Iris pigment epithelial cell (primary cell): ENCODE data around the gene DDX11.
"Not testable (repeated sequence)": the region's sequence is repeated elsewhere in the genome, so short reads cannot be mapped to it uniquely, and the experiment has no call there.

Experiments used
- DNase-seq: peaks from one replicate; pipeline ENCODE4 v3.0.0-alpha.2; 2011; ENCODE audit warnings: low read depth

Gene DDX11

DNA sequence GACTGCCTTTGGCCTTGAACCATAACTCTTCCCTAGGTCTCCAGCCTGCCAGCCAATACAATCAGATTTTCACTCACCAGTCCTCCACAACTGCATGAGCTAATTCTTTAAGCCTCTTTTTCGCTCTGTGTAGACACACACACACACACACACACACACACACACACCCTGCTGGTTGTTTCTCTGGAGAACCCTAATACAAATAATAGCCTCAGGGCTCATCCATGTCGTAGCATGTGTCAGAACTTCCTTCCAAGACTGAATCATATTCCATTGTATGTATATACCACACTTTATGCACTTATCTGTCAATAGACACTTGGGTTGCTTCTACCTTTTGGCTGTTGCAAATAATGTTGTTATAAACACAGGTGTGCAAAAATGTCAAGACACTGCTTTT lies 6.0 kb upstream of the DDX11 start:
- not testable (repeated sequence) for DNase-seq

DNA sequence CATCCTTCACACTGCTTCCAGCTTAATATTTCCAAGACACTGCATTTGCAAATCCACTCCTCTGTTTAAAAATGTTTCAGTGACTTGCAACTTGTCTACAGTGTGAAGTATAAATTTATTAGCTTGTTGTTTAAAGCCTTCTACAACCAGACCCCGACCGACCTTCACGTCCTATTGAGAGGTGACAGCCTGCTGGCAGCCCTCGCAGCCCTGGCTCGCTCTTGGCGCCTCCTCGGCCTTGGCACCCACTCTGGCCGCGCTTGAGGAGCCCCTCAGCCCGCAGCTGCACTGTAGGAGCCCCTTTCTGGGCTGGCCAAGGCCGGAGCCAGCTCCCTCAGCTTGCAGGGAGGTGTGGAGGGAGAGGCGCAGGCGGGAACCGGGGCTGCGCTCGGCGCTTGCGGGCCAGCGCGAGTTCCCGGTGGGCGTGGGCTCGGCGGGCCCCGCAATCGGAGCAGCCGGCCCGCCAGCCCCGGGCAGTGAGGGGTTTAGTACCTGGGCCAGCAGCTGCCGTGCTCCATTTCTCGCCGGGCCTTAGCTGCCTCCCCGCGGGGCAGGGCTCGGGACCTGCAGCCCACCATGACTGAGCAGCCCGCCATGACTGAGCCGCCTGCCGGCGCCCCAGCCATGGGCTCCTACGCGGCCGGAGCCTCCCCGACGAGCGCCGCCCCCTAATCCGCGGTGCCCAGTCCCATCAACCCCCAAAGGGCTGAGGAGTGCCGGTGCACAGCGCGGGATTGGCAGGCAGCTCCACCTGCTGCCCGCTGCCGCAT lies 2.5 kb upstream of the DDX11 start:
- DNase-seq, result not testable (repeated sequence)

DNA sequence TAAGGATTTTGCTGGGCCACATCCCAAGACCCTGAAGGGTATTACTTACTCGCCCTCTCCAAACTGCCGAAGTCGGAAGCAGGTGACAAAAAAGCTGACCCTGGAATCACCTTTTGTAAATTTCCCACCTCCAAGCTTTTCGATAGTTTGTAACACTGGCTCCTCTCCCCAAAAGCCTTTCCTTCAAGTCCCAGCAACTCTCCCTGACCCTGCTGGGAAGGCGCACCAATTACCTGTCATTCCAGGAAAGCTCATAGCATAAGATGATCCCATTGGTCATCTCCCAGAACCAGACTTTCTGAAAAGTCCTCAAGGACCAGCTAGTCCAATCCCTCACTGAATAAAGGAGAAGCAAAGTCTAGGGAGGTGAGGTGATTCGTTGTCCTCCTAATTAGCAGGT lies 698 bp upstream of the DDX11 start:
- not testable (repeated sequence) for DNase-seq

DNA sequence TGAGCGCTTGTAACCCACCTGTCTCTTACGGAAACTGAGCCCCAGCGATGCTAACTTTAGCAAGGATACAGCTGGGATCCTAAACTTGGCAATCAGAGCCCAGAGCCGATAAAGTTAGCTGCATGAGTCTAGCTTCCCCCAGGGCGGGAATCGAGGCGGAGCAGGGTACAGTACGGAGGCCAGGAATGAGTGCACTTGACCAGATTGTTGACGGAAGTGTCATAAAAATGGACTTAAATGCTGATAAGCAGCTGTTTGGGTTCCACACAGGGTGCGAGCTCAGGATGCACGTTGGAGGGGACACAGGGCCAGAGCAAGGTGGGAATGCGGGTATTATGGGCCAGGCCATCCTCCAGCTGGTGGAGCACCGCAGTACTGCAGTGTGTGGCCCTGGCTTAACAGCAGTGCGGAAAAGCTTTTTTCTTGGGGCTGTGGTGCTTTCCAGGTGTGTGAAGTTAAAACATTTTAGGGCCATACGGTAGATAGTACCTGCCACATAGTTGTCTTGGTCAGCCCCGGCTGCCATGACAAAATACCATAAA lies 744 bp downstream of the DDX11 start:
- not testable (repeated sequence) for DNase-seq

DNA sequence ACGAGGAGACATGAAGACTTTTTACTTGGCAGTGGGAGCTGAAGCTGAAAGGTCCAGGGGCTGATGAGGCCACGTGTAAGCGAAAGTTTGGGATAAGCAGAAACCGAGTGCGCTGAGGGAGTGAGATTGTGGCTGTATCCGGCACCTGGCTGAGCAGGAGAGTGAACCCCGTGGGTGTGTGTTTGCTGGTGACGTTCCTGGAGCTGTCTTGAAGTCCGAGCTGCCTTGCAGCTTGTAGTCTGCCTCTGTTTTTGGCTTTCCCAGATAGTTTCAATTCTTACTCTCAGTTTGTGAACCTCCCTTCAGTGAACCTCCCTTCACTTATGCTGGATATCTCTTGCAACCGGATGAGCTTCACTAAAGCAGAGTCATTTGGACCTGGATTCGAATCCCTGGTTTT lies 2.5 kb downstream of the DDX11 start:
- DNase-seq, result not testable (repeated sequence)

DNA sequence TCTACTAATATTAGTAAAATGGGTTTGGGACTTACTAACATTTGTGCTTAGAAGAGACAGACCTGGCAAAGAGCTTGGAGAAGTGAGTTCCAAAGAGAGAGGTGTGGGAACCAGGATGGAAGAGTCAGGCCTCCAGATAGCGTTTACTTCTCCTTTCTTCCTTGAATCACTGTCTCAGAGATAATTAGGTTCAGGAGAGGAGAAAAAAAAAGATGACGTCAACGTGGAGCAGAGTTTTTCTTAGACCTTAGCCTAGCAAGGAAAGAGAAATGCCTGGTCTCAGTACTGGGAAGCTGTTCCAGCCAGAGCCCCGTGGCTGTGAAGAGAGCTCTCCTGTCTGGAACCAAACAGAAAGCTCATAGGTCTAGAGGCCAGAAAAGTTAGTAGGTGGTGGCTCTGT lies 3.4 kb downstream of the DDX11 start:
- DNase-seq, result not testable (repeated sequence)

DNA sequence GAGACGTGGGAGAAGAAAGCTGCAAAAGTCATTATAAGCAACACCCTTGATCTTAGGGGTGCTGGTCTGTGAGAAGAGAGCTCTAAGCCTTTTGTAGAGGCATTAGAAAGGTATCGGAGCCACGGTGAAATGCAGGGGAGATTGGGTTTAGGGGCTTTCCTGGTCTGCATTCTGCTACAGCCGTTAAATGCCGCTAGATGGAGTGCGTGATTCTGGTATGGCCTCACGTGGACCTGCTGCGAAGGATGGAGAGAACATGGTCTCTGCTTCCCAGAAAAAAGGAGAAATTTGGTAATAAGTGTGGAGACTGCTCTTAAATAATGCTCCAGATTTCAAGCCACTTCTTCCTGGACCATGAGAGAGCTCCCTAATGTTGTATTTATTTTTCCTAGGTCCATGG lies 4.3 kb downstream of the DDX11 start:
- DNase-seq, result not testable (repeated sequence)

DNA sequence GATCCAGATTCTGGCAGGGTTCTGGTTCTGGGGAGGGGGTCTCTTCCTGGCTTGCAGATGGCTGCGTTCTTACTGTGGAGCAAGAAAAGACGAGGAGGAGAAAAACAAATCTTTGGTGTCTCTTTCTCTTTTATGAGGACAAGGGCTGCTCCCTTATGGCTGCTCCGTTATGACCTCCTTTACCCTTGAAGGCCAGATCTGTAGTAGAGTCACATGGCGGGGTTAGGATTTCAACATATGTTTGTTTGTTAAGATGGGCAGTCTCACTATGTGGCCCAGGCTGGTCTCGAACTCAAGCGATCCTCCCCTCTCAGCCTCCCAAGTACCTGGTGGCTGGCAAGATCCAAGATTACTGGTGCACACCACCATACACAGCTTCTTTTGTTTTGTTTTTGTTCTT lies 5.8 kb downstream of the DDX11 start:
- DNase-seq, result not testable (repeated sequence)

DNA sequence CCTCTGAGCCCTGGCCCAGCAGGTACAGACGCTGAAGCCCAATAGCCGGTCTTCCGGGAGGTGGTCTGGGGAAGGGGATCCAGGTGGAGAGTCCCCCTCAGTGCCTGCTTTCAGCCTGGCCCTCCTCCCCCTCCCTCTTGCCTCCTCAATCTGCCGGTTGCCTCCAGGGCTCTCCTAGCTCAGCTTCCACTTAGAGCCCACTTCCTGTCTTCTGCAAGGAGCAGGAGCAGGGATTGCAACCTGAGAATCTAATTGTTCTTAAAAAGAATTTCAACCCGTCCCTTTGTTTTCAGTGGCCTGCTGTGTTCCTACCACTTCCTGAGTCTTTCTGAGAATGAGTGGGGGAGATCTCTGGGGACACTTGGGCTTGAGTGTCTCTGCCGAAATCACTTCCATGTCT lies 6.6 kb downstream of the DDX11 start:
- peak; percentile 22 for DNase-seq

DNA sequence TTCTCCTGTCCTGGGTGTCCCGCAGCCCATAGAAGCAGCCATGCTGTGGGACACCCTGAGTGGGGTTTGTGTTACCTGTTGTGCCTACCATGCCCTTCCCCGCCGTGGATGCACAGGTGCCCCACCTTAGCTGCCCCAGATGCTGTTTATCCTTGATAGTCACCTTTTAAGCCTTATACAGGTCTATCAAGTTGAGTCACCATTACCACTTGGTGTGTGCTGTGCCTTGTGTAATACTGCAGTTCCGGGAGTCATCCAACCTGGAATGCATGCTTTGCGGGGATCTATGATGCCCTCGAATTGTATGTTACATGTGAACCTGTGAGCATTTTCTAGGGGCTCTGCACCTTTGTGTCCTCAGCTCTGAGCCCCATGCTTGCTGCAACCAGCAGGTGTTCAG lies 7.6 kb downstream of the DDX11 start:
- not testable (repeated sequence) for DNase-seq

DNA sequence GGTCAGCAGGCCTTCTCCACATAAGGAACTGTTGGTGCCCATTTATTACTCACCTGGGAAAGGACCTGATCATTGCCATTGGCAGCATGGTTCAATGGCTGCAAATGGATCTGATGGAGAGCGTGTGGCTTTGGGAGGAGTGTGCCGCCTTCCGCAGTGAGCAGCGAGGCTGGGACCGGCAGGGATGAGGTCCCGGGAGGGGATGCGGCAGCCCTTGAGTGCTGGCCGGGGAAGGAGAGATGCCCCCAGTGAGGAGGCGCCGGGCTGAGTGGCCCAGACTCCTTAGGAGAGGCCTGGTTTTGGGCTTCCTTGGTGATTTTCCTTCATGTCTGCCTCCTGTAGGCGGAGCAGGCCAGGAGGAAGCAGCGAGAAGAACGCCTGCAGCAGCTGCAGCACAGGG lies 10.6 kb downstream of the DDX11 start:
- not testable (repeated sequence) for DNase-seq

DNA sequence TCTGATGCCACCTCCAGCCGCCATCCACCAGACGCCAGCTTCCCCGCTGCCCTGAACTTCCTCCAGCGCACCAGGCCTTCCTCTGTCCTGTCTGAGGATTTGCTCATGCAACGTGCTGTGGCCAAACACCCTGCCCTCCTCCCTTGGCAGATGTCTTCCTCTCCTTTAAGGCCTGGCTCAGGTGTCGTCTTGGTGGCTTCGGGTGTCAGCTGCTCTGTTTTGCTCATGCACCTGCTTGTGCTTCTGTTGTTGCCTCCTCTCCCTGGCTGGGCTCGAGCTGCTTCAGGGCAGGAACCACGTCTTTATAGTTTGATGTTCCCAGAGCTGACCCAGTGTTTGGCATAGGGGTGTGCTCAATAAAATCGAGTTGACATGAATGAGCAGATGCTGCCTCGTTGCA lies 12.4 kb downstream of the DDX11 start:
- DNase-seq, result not testable (repeated sequence)

DNA sequence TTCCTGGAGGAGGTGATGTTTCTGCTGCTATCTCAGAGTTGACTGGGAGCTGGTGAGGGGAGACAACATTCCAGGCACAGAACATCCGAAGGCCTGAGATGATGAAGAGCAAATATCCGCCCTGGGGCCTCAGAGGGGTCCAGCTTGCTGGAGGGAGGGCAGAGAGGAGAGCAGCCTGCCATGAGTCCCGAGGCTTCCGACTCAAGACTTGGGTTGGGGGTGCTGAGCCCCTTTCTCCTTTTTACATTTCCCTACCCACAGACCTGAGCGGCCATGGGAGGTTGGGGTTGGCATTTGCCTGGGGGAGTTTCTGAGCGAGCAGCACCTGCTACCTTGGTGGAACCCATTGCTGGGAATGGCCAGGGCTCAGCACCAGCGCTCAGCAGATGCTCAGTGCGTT lies 13.8 kb downstream of the DDX11 start:
- not testable (repeated sequence) for DNase-seq

DNA sequence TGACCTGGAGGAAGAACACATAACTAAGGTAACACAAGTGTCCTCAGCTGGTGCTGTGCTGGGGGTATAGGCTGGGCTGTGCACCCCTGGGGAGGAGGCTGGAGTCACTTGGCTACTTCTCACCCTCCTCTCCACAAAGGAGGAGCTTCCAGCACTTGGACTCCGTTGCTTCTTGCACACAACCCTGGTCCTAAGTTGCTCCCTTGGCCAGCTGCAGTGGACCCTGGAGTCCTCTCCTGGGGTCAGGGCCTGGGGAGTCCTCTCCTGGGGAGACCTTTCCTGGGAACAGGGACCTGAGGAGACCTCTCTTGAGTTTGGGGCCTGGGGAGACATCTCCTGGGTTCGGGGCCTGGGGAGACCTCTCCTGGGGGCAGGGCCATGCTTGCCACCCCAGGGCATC lies 14.3 kb downstream of the DDX11 start:
- not testable (repeated sequence) for DNase-seq

DNA sequence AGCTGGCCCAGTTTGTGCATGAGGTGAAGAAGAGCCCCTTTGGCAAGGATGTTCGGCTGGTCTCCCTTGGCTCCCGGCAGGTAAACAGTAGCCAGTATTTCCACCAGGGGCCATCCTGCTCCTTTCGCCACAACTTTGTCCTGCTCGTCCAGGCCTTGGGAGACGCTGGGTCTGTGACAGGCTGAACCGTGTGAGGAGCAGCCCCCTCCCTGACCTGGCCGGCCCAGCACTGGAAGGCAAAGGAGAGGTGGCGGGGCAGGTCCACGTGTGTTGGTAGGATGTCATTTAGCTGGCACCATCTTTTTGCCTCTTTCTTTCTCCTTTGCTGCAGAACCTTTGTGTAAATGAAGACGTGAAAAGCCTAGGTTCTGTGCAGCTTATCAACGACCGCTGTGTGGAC lies 15.4 kb downstream of the DDX11 start:
- DNase-seq, result no peak

DNA sequence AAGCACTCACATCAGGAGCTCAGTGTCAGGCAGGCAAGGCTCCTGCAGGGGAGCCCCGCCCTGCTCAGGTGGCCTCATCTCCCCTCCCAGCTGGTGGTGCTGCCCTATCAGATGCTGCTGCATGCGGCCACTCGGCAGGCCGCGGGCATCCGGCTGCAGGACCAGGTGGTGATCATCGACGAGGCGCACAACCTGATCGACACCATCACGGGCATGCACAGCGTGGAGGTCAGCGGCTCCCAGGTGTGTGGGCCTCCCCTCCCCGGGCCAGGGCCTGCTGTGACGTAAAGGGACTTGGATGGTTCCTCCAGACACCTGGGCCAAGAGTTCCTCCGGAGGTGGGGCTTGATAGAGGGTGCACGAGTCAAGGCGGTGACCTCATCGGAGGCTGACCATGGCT lies 18.0 kb downstream of the DDX11 start:
- not testable (repeated sequence) for DNase-seq

DNA sequence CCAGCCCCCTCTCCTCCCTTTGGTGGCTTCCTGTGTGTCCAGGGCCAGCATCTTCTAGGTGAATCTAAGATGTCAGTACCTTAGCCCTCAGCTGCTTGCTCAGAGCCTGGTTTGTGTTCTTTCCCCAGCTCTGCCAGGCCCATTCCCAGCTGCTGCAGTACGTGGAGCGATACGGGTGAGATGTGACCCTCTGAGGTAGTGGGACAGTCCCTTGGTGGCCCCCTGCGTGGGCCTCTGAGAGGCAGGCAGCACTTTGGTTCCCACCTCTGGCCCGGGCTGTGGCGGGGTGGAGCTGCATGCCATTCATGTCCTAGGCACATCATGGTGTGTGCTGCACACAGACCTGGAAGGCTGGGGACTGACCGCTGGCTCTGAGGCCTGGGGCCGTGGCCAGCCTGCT lies 19.1 kb downstream of the DDX11 start:
- DNase-seq, result not testable (repeated sequence)

DNA sequence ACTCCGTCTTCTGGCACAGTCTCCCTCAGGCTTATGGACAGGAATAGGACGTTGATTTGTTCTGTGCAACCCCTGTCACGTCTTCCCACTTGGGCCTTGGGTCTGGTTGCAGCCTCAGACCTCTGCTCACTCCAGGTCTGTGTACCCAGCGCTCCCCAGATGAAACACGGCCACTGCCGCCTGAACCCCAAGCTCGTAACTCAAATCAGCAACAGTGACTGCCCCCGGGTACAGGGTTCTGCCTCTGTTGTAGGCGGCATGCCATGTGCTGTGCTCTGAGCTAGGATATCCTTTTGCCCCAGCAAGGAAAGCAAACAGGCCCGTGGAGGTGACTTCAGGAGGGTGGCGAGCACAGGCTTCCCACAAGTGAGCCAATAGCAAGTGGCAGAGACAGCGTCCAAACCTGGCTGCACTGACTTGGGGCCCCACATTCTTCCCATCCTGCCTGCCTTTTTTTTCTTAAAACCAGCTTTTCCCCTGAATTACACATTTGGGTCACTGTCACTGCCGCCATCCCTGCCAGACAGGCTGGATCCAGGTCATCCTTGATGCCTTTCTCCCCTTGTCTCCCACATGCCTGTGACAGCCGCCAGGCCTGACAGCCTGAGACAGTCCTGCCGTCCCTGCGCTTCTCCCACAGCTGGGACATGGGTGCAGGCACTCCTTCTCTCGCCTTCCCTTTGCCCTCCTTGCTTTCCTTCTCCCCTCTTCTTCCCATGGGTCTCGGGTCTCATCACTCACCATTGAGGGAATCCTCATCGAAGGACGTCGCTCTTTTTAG lies 21.6 kb downstream of the DDX11 start:
- DNase-seq, result not testable (repeated sequence)

DNA sequence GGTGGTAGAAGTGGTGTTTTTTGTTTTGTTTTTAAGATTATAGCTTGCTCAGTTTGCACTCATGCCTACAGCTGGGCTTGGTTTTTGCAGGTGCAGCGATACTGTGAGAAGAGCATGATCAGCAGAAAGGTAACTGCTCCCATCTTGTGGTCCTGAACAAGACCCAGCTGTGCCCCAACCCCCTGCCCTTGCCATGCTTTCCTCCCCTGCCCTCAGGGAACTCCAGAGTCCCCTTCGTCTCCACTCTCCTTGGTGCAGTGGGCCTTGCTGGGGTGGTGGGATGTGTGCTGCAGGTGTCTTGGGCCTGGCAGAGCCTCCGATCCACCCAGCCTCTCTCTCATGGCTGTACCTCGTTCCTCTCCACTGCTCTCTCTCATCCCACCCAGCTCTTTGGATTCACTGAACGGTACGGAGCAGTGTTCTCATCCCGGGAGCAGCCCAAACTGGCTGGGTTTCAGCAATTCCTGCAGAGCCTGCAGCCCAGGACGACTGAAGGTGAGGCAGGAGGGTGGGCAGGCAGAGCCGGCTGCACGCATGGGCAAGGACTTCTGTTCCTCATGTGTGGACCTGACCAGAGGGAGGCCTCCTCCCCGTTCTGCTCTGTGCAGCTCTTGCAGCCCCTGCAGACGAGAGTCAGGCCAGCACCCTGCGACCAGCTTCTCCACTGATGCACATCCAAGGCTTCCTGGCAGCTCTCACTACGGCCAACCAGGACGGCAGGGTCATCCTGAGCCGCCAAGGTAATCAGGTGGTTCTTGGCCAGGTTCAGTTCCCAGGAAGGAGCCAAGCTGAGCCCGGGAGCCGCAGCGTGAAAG lies 22.8 kb downstream of the DDX11 start:
- DNase-seq, result not testable (repeated sequence)

DNA sequence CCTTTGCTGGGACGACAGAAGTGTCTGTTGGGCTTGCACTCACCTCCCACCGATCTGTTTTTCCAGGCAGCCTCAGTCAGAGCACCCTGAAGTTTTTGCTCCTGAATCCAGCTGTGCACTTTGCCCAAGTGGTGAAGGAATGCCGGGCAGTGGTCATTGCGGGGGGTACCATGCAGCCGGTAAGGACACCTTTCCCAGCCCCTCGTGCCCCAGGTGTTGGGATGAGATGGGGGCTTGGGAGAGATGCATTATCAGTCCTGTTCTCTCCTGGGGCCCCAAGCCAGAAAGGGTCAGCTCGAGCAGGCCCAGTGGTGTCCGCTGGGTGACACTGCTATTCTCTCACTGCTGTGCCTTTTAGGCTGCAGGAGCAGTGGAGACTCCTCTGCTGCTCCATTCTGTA lies 24.2 kb downstream of the DDX11 start:
- DNase-seq, result not testable (repeated sequence)

DNA sequence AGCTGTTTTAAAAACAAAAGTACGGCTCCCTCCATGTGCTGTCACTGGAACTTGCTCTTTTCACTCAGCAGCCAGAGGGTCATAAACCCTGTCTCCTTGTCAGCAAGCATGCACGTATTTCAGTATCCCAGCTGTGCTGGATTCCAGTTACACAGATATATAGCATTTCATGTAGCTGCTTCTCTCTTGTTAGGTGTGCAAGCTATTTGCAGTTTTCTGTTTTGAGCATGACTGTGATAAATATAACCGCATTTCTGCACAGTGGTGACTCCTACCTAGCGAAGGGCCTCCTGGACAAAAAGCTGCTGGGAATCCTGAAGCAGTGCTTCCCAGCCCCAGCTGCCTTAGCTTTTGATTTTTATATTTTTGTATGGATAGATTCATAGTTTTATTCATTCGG lies 24.7 kb downstream of the DDX11 start:
- DNase-seq, result not testable (repeated sequence)

DNA sequence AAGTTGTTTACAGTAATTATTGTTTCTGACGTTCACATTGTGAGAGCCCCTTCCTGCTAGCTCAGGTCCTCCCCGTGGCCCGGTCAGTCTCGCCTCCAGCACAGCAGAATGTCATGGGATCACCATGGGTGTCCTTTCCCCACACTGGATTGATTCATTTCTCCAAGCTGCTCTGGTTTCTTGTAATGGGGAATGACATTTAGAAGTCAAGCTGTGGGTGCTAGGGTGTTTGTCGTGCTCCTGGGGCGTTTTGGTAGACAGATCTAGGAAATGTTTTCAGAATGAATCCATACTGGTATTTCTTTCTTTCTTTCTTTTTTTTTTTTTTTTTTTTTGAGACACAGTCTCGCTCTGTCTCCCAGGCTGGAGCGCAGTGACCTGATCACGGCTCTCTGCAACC lies 25.1 kb downstream of the DDX11 start:
- not testable (repeated sequence) for DNase-seq
